GM12878 (cell line): ENCODE results near the gene GNG12. TPM values are rescaled to one million over a fixed set of nuclear protein-coding genes. Genes with fewer than 3 reads are reported as not detected.

Source experiments
- ATAC-seq: fragments of 200-7000 bp; cut with Tn5 transposase; 3 replicates; pipeline ENCODE4 v1.9.1; 2020; ENCODE audit warnings: mild to moderate bottlenecking, moderate library complexity
- BruUV-seq: library from RNA; stranded (reverse); fragments of 400-500 nt; replicated peaks from 2 replicates; lab custom pipeline; 2021; lab: Mats Ljungman, UMichigan
- CTCF ChIA-PET: fragments of 300-600 bp; sonication (Branson Sonifier 250); formaldehyde crosslinking; extraction: SDS; loops from one replicate; lab custom pipeline; 2021; ENCODE audit warnings: inconsistent platforms; lab: Yijun Ruan, JAX
- POLR2A ChIA-PET: fragments of 350-600 bp; formaldehyde crosslinking; extraction: SDS; loops from one replicate; lab custom pipeline; 2021; ENCODE audit warnings: inconsistent platforms; lab: Charles Lee
- RAD21 ChIA-PET: fragments of 300-600 bp; sonication (Branson Sonifier 250); formaldehyde crosslinking; loops from one replicate; lab custom pipeline; 2023; ENCODE audit warnings: antibody characterized with exemption; ENCODE audit not compliant: unreplicated experiment; lab: Charles Lee
- SMC1A ChIA-PET: fragments of 300-600 bp; sonication (Branson Sonifier 250); formaldehyde crosslinking; loops from one replicate; lab custom pipeline; 2023; ENCODE audit not compliant: unreplicated experiment, uncharacterized antibody; lab: Charles Lee
- DNase-seq: peaks from one replicate; pipeline ENCODE4 v3.0.0-alpha.2; 2011; ENCODE audit warnings: low read depth, low spot score
- FAIRE-seq: peaks from 3 replicates; lab custom pipeline; 2011; peaks lifted over from hg19 to GRCh38; lab: Jason Lieb, UNC
- H2AFZ ChIP-seq: 2 replicates; pipeline ENCODE4 v1.6.0; 2011; ENCODE audit warnings: low read depth, low read length, control low read depth; ENCODE audit not compliant: control insufficient read depth
- H3K27ac ChIP-seq: 2 replicates; pipeline ENCODE4 v1.5.1; 2011; ENCODE audit warnings: control low read depth; ENCODE audit not compliant: control insufficient read depth, insufficient read depth
- H3K27me3 ChIP-seq, 2 experiments: replicated peaks in 1 of 2; 2 replicates each; pipeline versions ENCODE4 v1.6.0 to v1.6.1; 2011; ENCODE audit warnings: low read length in 1 of 2; ENCODE audit not compliant: control insufficient read depth in 2 of 2, insufficient read depth in 2 of 2
- H3K36me3 ChIP-seq, 2 experiments: 2 replicates each; pipeline ENCODE4 v1.5.1; 2011; ENCODE audit warnings: low read length in 1 of 2; ENCODE audit not compliant: control insufficient read depth in 2 of 2, insufficient read depth in 2 of 2
- H3K4me1 ChIP-seq: 2 replicates; pipeline ENCODE4 v1.6.1; 2011; ENCODE audit warnings: mild to moderate bottlenecking, low read length, moderate library complexity, mixed read lengths; ENCODE audit not compliant: control insufficient read depth, insufficient read depth
- H3K4me2 ChIP-seq: 2 replicates; pipeline ENCODE4 v1.6.0; 2011; ENCODE audit warnings: control low read depth; ENCODE audit not compliant: control insufficient read depth, insufficient read depth
- H3K4me3 ChIP-seq: fragments of 200-600 bp; sonication (generic); 2 replicates; pipeline ENCODE4 v1.5.1; 2016
- H3K79me2 ChIP-seq: 2 replicates; pipeline ENCODE4 v1.6.0; 2011; ENCODE audit warnings: low read length; ENCODE audit not compliant: control insufficient read depth, insufficient read depth
- H3K9ac ChIP-seq: 2 replicates; pipeline ENCODE4 v1.8.0; 2011; ENCODE audit warnings: low read length, control low read depth, mixed read lengths; ENCODE audit not compliant: control insufficient read depth, insufficient read depth
- H3K9me3 ChIP-seq: replicated peaks from 3 replicates; pipeline ENCODE4 v1.5.1; 2011; ENCODE audit warnings: mild to moderate bottlenecking, low read length; ENCODE audit not compliant: control insufficient read depth, insufficient read depth
- H4K20me1 ChIP-seq: 2 replicates; pipeline ENCODE4 v1.6.0; 2011; ENCODE audit not compliant: control insufficient read depth, insufficient read depth
- BCL11A ChIP-seq: IDR thresholded peaks from 2 replicates; pipeline ENCODE4 v1.6.1; 2011; ENCODE audit warnings: low read depth, low read length
- CBX3 ChIP-seq: fragments of 200-600 bp; sonication (generic); IDR thresholded peaks from 2 replicates; pipeline ENCODE4 v1.6.1; 2016; ENCODE audit warnings: low read depth, borderline replicate concordance
- JUNB ChIP-seq: IDR thresholded peaks from 2 replicates; pipeline ENCODE4 v1.6.1; 2016; ENCODE audit warnings: antibody characterized with exemption, mild to moderate bottlenecking
- NFXL1 ChIP-seq: fragments of 450-650 bp; IDR thresholded peaks from 2 replicates; pipeline ENCODE4 v1.6.1; 2017; ENCODE audit warnings: antibody characterized with exemption, mild to moderate bottlenecking, borderline replicate concordance
- PAX5 ChIP-seq: IDR thresholded peaks from 2 replicates; pipeline ENCODE4 v1.6.1; 2011; ENCODE audit warnings: low read depth, low read length, borderline replicate concordance
- PML ChIP-seq: IDR thresholded peaks from 2 replicates; pipeline ENCODE4 v1.6.1; 2012; ENCODE audit warnings: low read length, inconsistent platforms
- POU2F2 ChIP-seq: IDR thresholded peaks from 3 replicates; pipeline ENCODE4 v1.6.1; 2011; ENCODE audit warnings: low read depth, mild to moderate bottlenecking, low read length, borderline replicate concordance
- RCOR1 ChIP-seq: conservative IDR thresholded peaks from 2 replicates; pipeline ENCODE4 v1.6.1; 2012; ENCODE audit warnings: low read depth, low read length, improper control_type of control experiment
- TCF12 ChIP-seq: IDR thresholded peaks from 2 replicates; pipeline ENCODE4 v1.6.1; 2011; ENCODE audit warnings: low read depth, mild to moderate bottlenecking, low read length
- ZZZ3 ChIP-seq: IDR thresholded peaks from 2 replicates; pipeline ENCODE4 v1.6.1; 2011; ENCODE audit warnings: low read depth; ENCODE audit not compliant: control insufficient read depth, insufficient read length
- WGBS: methylation state at CpG from one replicate; pipeline ENCODE4 v1.1.6; 2016; ENCODE audit warnings: low lambda C conversion rate; ENCODE audit not compliant: insufficient replicate concordance, insufficient coverage; ENCODE audit errors: missing lambda C conversion rate; 5-methylcytosine and 5-hydroxymethylcytosine counted together
- in situ Hi-C: fragments of 300-500 bp; cut with MboI; formaldehyde crosslinking; loops from 9 replicates; pipeline ENCODE4 v1.14.3; 2018; ENCODE audit warnings: mixed read lengths
- intact Hi-C: fragments of 100-400 bp; cut with micrococcal nuclease; formaldehyde crosslinking; loops from one replicate; pipeline ENCODE4 v1.14.2; 2022; ENCODE audit not compliant: unreplicated experiment
- polyA plus RNA-seq, 11 experiments: library from polyadenylated mRNA; depleted of rRNA in 4 of 11; unstranded in 6 of 11; stranded (reverse) in 5 of 11; fragments of >200 nt; fragmentation: Nextera tagmentation in 4 of 11; fragmentation: Illumina TruSeq in 1 of 11; extraction: Ambion mirVana in 4 of 11; extraction: Trizol in 1 of 11; gene quantifications; 1 replicate in 1 of 11; 2 replicates in 10 of 11; pipeline versions ENCODE4 v1.2.1 to v1.2.3, GENCODE V29; 2011 to 2016; ENCODE audit warnings: inconsistent platforms in 2 of 11, missing spikeins in 2 of 11, low read depth in 1 of 11
- total RNA-seq, 4 experiments: library from RNA; depleted of rRNA in 3 of 4; stranded (reverse); fragments of >200 nt in 3 of 4; fragmentation: Illumina TruSeq in 1 of 4; extraction: Trizol in 1 of 4; gene quantifications; 2 replicates each; pipeline versions ENCODE4 v1.2.1 to v1.2.3, GENCODE V29; 2013 to 2021

Gene GNG12
- total and polyA plus RNA-seq, 10 of the 15 experiments (the other 5 are each of a cell fraction or from before 2014, with no cell fraction given), result 0.22 to 32.8 (median 0.35) TPM

DNA sequence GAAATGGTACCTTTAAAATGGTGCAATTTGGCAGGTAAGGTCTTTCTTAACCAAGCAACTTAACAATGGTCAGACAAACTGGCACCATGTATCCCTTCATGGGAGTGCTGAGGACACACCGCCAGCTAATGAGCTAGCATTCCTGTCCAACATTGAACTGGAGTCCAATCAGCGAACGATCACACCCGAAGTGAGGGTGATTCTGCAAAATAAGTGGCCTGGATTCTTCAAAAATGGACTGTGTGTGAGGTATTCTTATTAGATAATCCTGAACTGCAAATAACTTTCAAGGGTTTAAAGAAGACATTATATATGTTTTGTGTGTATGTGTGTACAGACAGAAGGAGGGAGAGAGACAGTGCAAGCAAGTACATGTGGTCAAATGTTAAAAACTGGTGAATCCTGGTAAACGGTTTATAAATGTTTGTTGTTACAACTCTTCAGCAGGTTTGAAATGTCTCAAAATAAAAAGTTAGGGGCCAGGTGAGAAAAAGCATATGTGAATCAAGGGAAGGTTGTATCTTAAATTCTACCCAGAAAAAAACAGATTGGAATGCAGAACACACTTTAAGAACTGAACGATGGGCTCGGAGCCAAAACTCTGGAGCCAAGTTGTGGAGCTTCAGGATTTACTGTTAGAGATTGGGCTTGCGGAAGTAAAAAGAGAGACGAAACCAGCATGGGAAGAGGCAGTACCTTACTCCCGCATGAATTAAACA lies 127.4 kb downstream of the GNG12 start:
- WGBS, result 76% methylated on average over 10 of the region's 10 CpGs
- H3K4me2 ChIP-seq, result no peak overlapping the region
- H3K27me3 ChIP-seq, result no peaks in the 10 kb centered on the region; a peak in 2 of 4 replicates
- BruUV-seq, result no TSS peak
- SMC1A ChIA-PET, result interaction anchor here (1.0 to 3.1 kb wide), 4 partner anchors 10 to 54 kb away, joined by 3 to 8 read pairs (median 4); no protein-coding TSS in a partner anchor
- RAD21 ChIA-PET, result interaction anchor here (1.5 kb wide), 1 partner anchor 60 kb away, joined by 3 read pairs; no protein-coding TSS in a partner anchor
- TF ChIP-seq POU2F2 (no peak), PML (no peak), JUNB (no peak), RCOR1 (no peak), TCF12 (no peak), PAX5 (no peak), ZZZ3 (no peak), BCL11A (no peak), NFXL1 (no peak), CBX3 (no peak)
- TF ChIP-seq, all 136 proteins: peak for 0
- in situ Hi-C loops (no loop called here), intact Hi-C loops (no loop called here)
- CTCF ChIA-PET, result interaction anchor here (1.3 to 1.8 kb wide), 2 partner anchors 9 to 14 kb away, joined by 4 to 5 read pairs; no protein-coding TSS in a partner anchor
- Histone ChIP-seq H3K27ac (no peak overlapping the region), H3K9ac (no peak overlapping the region), H2AFZ (no peak overlapping the region), H3K79me2 (no peaks in the 10 kb centered on the region), H3K4me3 (no peak overlapping the region), H3K9me3 (no peaks in the 10 kb centered on the region), H3K4me1 (no peaks in the 10 kb centered on the region), H4K20me1 (no peaks in the 10 kb centered on the region), H3K36me3 (no peaks in the 10 kb centered on the region)
- FAIRE-seq (no peak), ATAC-seq (no peak), DNase-seq (no peak)
- POLR2A ChIA-PET, result interaction anchor here (1.9 kb wide), 1 partner anchor 15 kb away, joined by 6 read pairs; no protein-coding TSS in a partner anchor
